ENCODE measurements around the gene ZNF438.
"Not testable (repeated sequence)": the region's sequence is repeated elsewhere in the genome, so short reads cannot be mapped to it uniquely, and the experiment has no call there.

Gene ZNF438

GRCh38 chr10:30984563-30985328 lies 46.9 kb downstream of the ZNF438 start:
- peak in 1 of 5 experiments; percentile 60 for DNase-seq

DNA sequence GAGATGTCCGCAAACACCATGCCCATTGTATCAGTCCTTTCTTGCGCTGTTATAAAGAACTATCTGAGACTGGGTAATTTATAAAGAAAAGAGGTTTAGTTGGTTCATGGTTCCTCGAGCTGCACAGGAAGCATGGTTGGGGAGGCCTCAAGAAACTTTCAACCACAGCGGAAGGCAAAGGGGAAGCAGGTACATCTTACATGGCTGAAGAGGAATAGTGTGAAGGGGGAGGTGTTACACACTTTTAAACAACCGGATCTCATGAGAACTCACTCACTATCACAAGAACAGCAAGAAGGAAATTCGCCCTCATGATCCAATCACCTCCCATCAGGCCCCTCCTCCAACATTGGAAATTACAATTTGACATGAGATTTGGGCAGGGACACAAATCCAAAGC lies 48.5 kb downstream of the ZNF438 start:
- peak in 1 of 5 experiments; percentile 36 for DNase-seq

DNA sequence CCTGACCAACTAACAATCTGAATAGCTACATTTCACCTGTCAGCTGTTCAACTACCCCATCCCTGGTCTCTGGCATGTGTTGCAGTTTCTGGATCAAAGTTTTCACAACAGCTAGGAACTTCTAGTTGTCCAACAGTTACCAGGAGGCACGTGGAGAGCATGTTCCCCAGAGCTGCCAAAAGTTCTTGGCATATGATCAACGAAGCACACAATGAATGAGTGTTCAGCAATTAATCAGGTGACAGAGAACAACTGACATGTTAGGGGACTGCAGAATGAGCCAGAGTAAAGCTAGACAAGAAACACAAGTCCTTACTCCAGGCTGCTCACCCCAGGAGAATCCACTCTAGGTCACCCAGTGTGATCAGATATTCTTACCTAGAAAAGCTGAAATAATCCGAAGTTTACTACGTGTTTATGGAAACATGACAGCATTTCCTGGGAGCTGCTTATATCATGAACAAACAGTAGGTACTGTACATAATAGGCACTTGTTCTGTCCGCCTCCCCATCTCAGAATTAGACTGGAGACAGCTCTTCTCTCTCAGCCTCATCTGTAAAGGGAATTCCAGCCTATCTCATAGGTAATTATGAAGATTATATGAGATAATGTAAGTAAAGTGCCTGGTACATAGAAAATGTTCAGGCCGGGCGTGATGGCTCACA lies 50.6 kb downstream of the ZNF438 start:
- DNase-seq, result no peak

DNA sequence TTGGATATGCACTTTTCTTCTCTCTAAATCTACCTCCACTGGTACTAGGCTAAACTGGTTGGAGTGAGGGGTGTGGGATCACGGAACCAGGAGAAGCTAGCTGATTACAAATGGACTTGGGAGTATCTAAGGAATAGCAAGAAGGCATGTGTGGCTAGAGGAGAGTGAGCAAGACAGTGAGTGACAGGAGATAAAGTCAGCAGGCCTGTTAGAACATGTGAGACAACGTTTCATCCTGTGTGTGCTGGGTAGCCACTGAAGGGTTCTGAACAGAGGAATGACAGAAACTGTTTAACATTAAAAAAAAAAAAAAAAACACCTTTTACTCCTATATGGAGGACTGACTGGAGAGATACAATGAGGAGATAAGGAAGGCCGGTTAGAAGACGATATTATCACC lies 51.7 kb downstream of the ZNF438 start:
- DNase-seq, result no peak

GRCh38 chr10:30978843-30979242 lies 52.8 kb downstream of the ZNF438 start:
- DNase-seq, result no peak

DNA sequence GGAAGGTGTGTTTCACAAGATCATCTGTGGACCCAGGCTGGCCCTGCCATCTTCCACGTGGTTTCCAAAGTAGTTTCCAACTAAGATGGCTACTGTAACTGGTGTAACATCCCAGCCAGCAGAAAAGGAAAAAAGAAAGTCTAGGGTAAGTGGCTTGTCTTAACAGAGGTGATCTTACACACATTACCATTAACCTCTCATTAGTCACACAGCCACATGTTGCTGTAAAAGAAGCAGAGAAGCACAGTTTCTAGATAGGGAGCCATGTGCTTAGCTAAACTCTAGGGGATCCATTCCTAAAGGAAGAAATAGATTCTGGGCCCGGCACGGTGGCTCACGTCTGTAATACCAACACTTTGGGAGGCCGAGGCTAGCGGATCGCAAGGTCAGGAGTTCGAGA lies 54.3 kb downstream of the ZNF438 start:
- no peak for DNase-seq

DNA sequence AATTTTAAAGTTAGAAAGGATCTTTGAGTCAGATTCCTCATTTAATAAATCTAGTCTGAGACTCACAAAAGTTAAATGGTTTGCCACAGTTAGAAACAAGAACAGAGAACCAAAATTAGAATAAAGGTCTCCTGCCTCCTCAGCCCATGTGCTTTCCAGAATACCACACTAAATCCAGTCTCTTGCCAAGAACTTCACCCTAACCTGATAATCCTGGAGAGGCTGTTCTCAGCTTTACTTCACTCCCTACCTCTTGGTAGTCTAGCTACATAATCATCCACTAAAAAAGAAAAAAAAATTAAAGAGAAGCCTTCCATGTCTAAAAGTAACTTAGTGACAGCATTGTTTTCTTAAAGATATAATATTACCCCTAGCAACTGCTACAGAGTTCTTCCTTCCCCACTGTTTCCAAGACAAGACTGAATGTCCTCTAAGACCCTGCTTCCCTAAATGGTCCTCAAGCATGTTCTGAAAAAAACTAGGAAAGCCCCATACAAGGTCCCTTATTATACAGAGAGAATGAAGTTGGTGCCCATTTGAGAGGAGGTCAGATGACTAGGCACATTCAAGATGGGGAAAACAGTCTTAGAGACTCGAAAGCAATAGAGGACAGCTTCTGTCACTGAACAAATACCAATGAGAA lies 56.8 kb downstream of the ZNF438 start:
- no peak for DNase-seq

DNA sequence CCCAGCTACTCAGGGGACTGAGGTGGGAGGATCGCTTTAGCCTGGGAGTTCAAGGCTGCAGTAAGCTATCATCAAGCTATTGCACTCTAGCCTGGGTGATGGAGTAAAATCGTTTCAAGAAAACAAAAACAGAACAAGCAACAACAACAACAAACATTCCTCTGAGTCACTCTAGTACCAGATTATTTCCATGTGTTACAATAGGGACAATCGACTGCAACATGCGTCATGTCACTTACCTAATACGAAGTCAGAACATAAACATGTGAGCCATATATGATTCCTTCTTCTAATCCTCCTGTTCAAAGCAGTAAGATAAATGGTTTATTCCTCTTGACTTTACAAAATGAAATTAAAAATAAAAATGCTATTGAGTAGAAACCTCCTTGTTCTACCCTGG lies 57.3 kb downstream of the ZNF438 start:
- no peak for DNase-seq

DNA sequence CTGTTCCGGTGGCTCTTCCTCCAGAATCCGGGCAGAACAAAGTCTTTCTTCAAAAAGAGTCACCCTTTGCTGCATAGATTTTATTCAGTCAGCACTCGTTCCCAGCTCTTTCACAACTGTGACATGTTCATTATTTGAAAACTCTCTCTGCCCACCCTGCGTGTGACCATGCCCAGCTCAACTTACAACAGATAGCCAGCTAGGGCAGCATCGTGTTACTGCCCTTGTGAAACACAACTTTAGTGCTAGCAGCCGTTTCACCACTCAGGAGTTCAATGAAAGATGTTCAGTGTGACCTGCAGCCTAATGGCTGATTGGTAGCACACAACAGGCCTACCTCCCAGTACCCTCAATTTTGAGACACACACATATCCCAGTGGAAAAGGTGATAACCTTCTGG lies 57.9 kb downstream of the ZNF438 start:
- DNase-seq, result no peak

- DNase-seq, result no peak
These were observed 60.8 kb downstream of the ZNF438 start for GRCh38 chr10:30970760-30971460.

DNA sequence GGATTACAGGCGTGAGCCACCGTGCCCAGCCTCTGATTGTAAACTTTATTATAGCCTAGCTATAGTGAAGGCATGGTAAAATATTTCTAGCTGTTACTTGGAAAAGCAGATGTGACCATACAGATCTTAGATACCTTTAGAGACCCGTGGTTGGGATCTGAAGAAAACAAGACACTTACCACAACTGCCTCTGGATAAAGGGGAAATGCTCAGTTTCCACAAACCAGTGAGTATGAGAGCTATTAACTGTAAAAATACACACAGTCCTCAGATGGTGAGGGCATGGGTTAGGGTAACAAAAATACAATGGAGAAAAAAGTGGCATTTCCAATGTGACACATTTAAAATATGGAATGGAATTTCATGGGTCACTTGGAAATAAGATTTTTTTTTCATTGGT lies 63.0 kb downstream of the ZNF438 start:
- peak in 1 of 5 experiments; percentile 29 for DNase-seq

GRCh38 chr10:30967650-30968410 lies 63.8 kb downstream of the ZNF438 start:
- no peak for DNase-seq

DNA sequence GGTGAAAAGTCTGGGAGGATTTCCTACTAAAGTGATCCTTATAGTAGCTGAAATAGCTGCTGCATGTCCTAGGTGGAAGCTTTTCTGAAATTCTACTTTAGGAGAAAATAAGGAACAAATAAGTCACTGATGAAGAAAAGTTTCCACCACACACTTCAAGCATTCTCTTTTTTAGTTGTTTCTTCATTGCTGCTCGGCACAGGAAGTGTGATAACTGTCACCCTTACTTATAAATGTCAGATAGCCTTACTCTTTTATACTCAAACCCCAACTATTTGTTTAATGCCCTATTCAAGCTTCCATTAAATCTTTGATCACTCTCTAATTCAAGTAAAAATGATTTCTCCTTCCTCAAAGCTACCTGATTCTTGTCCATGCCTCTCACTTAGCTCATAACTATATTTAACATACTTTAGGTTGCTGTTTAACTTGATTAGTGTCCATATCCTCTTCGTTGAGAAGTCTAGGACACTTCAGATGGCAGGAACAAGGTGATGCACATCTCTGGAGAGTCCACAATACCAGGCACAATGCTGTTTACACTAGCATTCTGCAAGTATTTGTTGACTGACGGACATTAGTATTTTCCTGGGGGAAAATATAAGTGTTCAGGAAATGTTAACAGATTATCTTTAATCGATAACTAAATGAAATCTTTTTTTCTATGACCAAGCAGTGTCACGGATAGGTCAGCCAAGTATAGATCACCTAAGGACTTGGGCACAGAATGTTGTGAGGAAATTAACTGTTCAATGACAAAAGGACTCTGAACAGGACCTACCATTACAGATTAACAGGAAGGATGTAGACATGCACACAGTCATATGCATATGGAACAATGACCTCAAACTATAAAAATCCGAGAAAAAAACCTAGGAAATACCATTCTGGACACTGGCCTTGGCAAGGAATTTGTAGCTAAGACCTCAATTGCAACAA lies 67.4 kb downstream of the ZNF438 start:
- DNase-seq, result peak in 1 of 5 experiments; percentile 61

GRCh38 chr10:30962522-30962921 lies 69.1 kb downstream of the ZNF438 start:
- no peak for DNase-seq

DNA sequence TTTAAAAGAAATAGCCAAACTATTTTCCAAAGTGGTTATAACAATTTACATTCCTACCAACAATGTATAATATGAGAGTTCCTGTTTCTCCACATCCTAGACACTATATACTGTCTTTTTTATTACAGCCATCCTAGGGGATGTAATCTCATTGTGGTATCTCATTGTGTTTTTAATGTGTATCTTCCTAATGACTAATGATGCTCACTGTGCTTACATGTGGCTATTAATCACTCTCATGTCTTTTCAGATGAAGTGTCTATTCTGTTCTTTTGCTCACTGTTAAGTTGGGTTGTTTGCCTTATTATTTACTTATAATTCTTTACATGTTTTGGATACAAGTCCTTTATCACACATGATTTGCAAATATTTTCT lies 71.8 kb downstream of the ZNF438 start:
- DNase-seq, result no peak

GRCh38 chr10:30949218-30949617 lies 82.4 kb downstream of the ZNF438 start:
- DNase-seq, result not testable (repeated sequence)

DNA sequence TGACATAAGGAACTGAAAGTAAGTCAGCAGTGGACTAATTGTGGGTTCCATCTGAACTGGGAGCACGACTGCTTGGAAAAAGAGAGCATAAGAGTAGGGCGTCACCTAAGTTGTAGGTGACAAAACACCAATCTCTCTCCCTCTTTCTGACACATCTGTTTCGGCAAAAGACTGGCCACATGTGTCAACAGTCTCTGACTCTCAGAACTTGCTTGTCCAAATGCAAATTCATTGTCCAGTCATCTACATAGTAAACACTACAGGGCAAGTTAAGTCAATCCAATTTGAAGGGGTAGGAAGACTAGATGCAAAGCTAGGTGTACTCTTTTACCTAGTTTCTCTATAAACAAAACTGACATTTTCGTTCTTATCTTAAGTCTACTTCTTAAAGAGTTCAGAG lies 87.7 kb downstream of the ZNF438 start:
- no peak for DNase-seq

- DNase-seq, result no peak
These were observed 88.2 kb downstream of the ZNF438 start for GRCh38 chr10:30943451-30943850.

GRCh38 chr10:30940256-30940655 lies 91.4 kb downstream of the ZNF438 start:
- DNase-seq, result no peak

DNA sequence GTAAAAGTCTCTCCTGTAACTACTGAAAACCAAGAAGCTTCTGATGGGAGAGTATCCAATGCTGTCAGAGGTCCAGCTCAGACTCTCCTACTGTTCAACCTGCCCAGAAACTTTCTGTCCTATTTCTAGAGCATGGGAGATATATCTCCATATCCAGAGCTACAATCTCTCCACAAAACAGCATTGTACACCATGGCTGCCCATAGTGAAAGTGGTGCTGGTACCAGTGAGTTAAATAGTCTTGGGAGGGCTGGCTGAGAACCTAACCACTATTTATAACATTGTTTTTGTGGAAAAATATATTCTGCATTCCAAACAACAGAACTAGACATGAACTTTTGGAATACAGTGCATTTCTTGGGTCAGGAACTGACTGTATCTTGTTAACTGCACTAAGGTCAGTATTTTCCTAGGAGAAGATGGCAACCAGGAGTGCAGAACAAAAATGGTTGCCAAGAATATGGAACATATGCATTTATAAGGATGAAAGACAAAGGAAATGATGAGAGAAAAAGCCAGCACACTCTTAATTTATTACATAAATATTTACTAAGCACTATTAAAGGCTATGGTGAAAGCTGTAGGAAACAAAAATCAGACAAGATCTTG lies 91.9 kb downstream of the ZNF438 start:
- no peak for DNase-seq

DNA sequence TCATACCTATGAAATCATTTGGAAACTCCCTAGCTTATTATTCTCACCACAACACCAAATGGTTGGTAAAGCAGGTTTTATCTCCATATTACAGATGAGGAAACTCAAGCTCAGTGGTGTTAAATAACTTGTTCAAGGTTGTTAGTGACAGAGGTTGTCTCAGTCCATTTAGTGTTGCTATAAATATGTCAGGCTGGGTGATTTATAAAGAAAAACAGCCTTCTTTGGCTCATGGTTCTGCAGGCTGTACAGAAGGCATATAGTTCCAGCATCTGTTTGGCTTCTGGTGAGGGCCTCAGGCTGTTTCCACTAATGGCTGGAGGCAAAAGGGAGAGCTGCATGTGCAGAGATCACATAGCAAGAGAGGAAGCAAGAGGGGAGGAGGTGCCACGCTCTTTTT lies 96.6 kb downstream of the ZNF438 start:
- peak in 1 of 5 experiments; percentile 51 for DNase-seq

Measured in T-helper 2 cell (primary cell).